ENCODE results near the gene DHRS7B. TPM values are rescaled to one million over a fixed set of nuclear protein-coding genes. Genes with fewer than 3 reads are reported as not detected.

Gene DHRS7B
- total and polyA plus RNA-seq, 9 of the 15 experiments (the other 6 are each of a cell fraction or from before 2014, with no cell fraction given): 8.0 to 30.7 (median 14.8) TPM

- TF ChIP-seq STAT6 (CRISPR knock-in tag; IDR thresholded peaks at IDR 0.05) (no peak), POLR2AphosphoS5 (IDR thresholded peaks at IDR 0.05; ENCODE audit: control insufficient read depth, insufficient read depth, low read depth, low read length) (no peak)
These were observed 40.5 kb downstream of the DHRS7B start (continued) for GRCh38 chr17:21167303-21167702.

GRCh38 chr17:21168555-21168865 lies 41.7 kb downstream of the DHRS7B start:
- no TSS peak for BruUV-seq (replicated peaks)
- FAIRE-seq (no peak), ATAC-seq (no peak), DNase-seq (ENCODE audit: extremely low read depth in 1 of 4, low spot score in 3 of 4) (no peak)
- Histone ChIP-seq H3K4me2 (ENCODE audit: insufficient read depth, low read length) (no peak overlapping the region), H3K27me3 (ENCODE audit: control insufficient read depth in 2 of 2, insufficient read depth in 2 of 2, low read length in 2 of 2) (no peaks in the 10 kb centered on the region), H4K20me1 (replicated peaks; ENCODE audit: control insufficient read depth, insufficient read depth, low read length) (no peaks in the 10 kb centered on the region), H3K79me2 (ENCODE audit: control insufficient read depth, insufficient read depth, low read length) (no peaks in the 10 kb centered on the region; the same call in 2 of the 3 replicates), H3K27ac (ENCODE audit: extremely low read depth, low read depth, low read length) (no peak overlapping the region), H3K36me3 (ENCODE audit: control insufficient read depth, insufficient read depth, low read length) (peaks cover 13% of the 10 kb centered on the region; the same call in 2 of the 3 replicates), H3K9me3 (replicated peaks; ENCODE audit: control insufficient read depth, insufficient read depth, low read depth, low read length) (no peaks in the 10 kb centered on the region), H3K4me1 (replicated peaks in 1 of 2; ENCODE audit: control insufficient read depth in 2 of 2, insufficient read depth in 2 of 2, low read length in 2 of 2) (peaks cover 0 to 9% of the 10 kb centered on the region in 2 experiments; a peak in 2 of 5 replicates), H3K9ac (ENCODE audit: insufficient read depth in 1 of 2, low read depth in 2 of 2, low read length in 2 of 2) (no peak overlapping the region), H3K4me3 (no peak overlapping the region), H3K9me1 (ENCODE audit: control insufficient read depth, insufficient read depth, low read length) (no peaks in the 10 kb centered on the region), H2AFZ (ENCODE audit: low read depth, low read length) (no peak overlapping the region)
- ChIA-PET CTCF (ENCODE audit: low intra/inter-chr PET ratio) (no interaction called here), POLR2A (no interaction called here)
- intact Hi-C loops (cut with micrococcal nuclease): no loop called here
- WGBS (ENCODE audit: insufficient coverage, low coverage, missing lambda C conversion rate): 90% methylated on average over 12 of the region's 12 CpGs
- TF ChIP-seq HBP1 (CRISPR knock-in tag; IDR thresholded peaks at IDR 0.05) (no peak), PHB (CRISPR knock-in tag; IDR thresholded peaks at IDR 0.05) (no peak), ARID3A (IDR thresholded peaks at IDR 0.05; ENCODE audit: borderline replicate concordance, low read depth, low read length) (no peak), NONO (IDR thresholded peaks at IDR 0.05; ENCODE audit: low read depth in 2 of 2, low read length in 1 of 2) (no peak), ILK (tag; IDR thresholded peaks at IDR 0.05; ENCODE audit: borderline replicate concordance, low read depth) (no peak), NCOA4 (IDR thresholded peaks at IDR 0.05; ENCODE audit: partially characterized antibody) (no peak), HNRNPUL1 (IDR thresholded peaks at IDR 0.05; ENCODE audit: low read length) (no peak), MYC (IDR thresholded peaks at IDR 0.05; ENCODE audit: low read depth, low read length) (no peak), MYC (CRISPR knock-in tag; IDR thresholded peaks at IDR 0.05; ENCODE audit: borderline replicate concordance, low read depth) (no peak), STAG1 (CRISPR knock-in tag; IDR thresholded peaks at IDR 0.05; ENCODE audit: borderline replicate concordance) (no peak), NFIC (IDR thresholded peaks at IDR 0.05) (no peak)
- in situ Hi-C loops (cut with MboI): no loop called here
